Neuronal stem cell (in vitro differentiated cells): ENCODE results near the gene ADAMTSL1.

Source experiments
- DNase-seq: peaks from one replicate; pipeline ENCODE4 v3.0.0-alpha.2; 2013; ENCODE audit warnings: low spot score
- H2AFZ ChIP-seq: one replicate; pipeline ENCODE4 v1.6.1; 2013; ENCODE audit warnings: mild to moderate bottlenecking, low read length, inconsistent platforms
- H2AK5ac ChIP-seq: 2 replicates; pipeline ENCODE4 v1.6.1; 2013; ENCODE audit warnings: low read depth, mild to moderate bottlenecking, inconsistent platforms, low read length, moderate library complexity, mixed read lengths
- H2BK120ac ChIP-seq: 2 replicates; pipeline ENCODE4 v1.6.1; 2013; ENCODE audit warnings: low read depth, mild to moderate bottlenecking, inconsistent platforms, low read length, moderate library complexity, mixed read lengths
- H2BK12ac ChIP-seq: one replicate; pipeline ENCODE4 v1.6.1; 2013; ENCODE audit warnings: low read length, inconsistent platforms
- H2BK15ac ChIP-seq: 2 replicates; pipeline ENCODE4 v1.6.1; 2013; ENCODE audit warnings: mild to moderate bottlenecking, low read length, inconsistent platforms, mixed read lengths
- H2BK5ac ChIP-seq: one replicate; pipeline ENCODE4 v1.6.1; 2013; ENCODE audit warnings: inconsistent platforms, mild to moderate bottlenecking, low read length, moderate library complexity
- H3K14ac ChIP-seq: one replicate; pipeline ENCODE4 v1.6.1; 2013; ENCODE audit warnings: low read length, inconsistent platforms
- H3K18ac ChIP-seq: 2 replicates; pipeline ENCODE4 v1.6.1; 2013; ENCODE audit warnings: low read length, inconsistent platforms
- H3K23ac ChIP-seq: 2 replicates; pipeline ENCODE4 v1.6.1; 2013; ENCODE audit warnings: low read depth, mild to moderate bottlenecking, mixed read lengths, low read length, inconsistent platforms; ENCODE audit not compliant: poor library complexity
- H3K27ac ChIP-seq: replicated peaks from 3 replicates; pipeline ENCODE4 v1.5.1; 2013; ENCODE audit warnings: low read length, inconsistent platforms
- H3K27me3 ChIP-seq, 3 experiments: 2 replicates each; pipeline ENCODE4 v1.6.1; 2013; ENCODE audit warnings: low read length in 3 of 3, mild to moderate bottlenecking in 2 of 3, inconsistent platforms in 1 of 3, low read depth in 1 of 3, mixed read lengths in 1 of 3, moderate library complexity in 1 of 3; ENCODE audit not compliant: control insufficient read depth in 3 of 3, insufficient read depth in 3 of 3
- H3K36me3 ChIP-seq, 2 donors: replicated peaks in 1 of 2; 2 replicates each; pipeline ENCODE4 v1.6.1; 2013; ENCODE audit warnings: low read length in 2 of 2; ENCODE audit not compliant: control insufficient read depth in 2 of 2, insufficient read depth in 2 of 2
- H3K4ac ChIP-seq: 2 replicates; pipeline ENCODE4 v1.6.1; 2013; ENCODE audit warnings: inconsistent platforms, mild to moderate bottlenecking, low read length, moderate library complexity
- H3K4me1 ChIP-seq, 2 donors: 1 replicate in 1 of 2; 2 replicates in 1 of 2; pipeline ENCODE4 v1.6.1; 2013; ENCODE audit warnings: low read length in 2 of 2, low read depth in 1 of 2; ENCODE audit not compliant: control insufficient read depth in 2 of 2, insufficient read depth in 1 of 2
- H3K4me2 ChIP-seq: one replicate; pipeline ENCODE4 v1.6.1; 2013; ENCODE audit warnings: mild to moderate bottlenecking, low read length, inconsistent platforms; ENCODE audit not compliant: insufficient read depth, poor library complexity, severe bottlenecking
- H3K4me3 ChIP-seq, 2 donors: 2 replicates each; pipeline ENCODE4 v1.5.1; 2013; ENCODE audit warnings: low read length in 2 of 2, mild to moderate bottlenecking in 2 of 2, inconsistent platforms in 1 of 2, moderate library complexity in 1 of 2
- H3K79me1 ChIP-seq: one replicate; pipeline ENCODE4 v1.6.1; 2013; ENCODE audit warnings: low read depth, mild to moderate bottlenecking, inconsistent platforms, low read length, moderate library complexity
- H3K9ac ChIP-seq: one replicate; pipeline ENCODE4 v1.6.1; 2013; ENCODE audit warnings: mild to moderate bottlenecking, low read depth, low read length, inconsistent platforms; ENCODE audit not compliant: poor library complexity
- H3K9me3 ChIP-seq, 2 donors: replicated peaks in 1 of 2; 2 replicates each; pipeline versions ENCODE3 to v1.6.1; 2013; ENCODE audit warnings: low read length in 2 of 2, mild to moderate bottlenecking in 2 of 2, inconsistent platforms in 1 of 2, low read depth in 1 of 2, mixed read lengths in 1 of 2, moderate library complexity in 1 of 2; ENCODE audit not compliant: control insufficient read depth in 2 of 2, insufficient read depth in 1 of 2
- H4K8ac ChIP-seq: one replicate; pipeline ENCODE4 v1.6.1; 2013; ENCODE audit warnings: low read depth, mild to moderate bottlenecking, inconsistent platforms, low read length, moderate library complexity
- H4K91ac ChIP-seq: one replicate; pipeline ENCODE4 v1.6.1; 2013; ENCODE audit warnings: low read length, low read depth, mild to moderate bottlenecking, inconsistent platforms; ENCODE audit not compliant: poor library complexity
- WGBS, 2 donors: extraction: QIAGEN DNeasy Blood & Tissue Kit; methylation state at CpG; one replicate each; pipeline ENCODE4 v1.1.7; 2013; ENCODE audit warnings: missing lambda C conversion rate in 2 of 2, mixed read lengths in 1 of 2; ENCODE audit not compliant: insufficient read length in 2 of 2, insufficient replicate concordance in 1 of 2; ENCODE audit errors: extremely low coverage in 2 of 2; 5-methylcytosine and 5-hydroxymethylcytosine counted together

The ADAMTSL1 gene

DNA sequence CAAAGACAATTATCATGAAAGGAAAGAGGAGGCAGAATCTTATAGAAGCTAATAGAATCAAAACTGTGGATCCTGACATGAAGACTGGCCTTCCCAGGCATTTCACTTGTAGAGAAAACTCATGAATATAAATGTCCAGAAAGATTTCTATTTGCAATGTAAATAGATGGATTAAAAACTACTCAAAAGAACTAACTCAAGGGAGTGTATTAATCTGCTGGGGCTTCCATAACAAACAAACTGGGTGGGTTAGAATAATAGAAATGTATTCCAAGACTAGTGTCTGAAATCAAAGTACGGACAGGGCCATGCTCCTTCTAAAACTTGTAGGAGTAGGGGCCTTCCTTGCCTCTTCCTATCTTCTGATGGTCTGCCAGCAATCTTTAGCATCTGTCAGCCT, 267.4 kb downstream of the ADAMTSL1 start:
- H3K4ac ChIP-seq, result no peak overlapping the region
- no peak overlapping the region for H2AK5ac ChIP-seq
- no peak overlapping the region for H2BK12ac ChIP-seq
- no peak overlapping the region for H3K18ac ChIP-seq
- H3K79me1 ChIP-seq, result no peaks in the 10 kb centered on the region
- H4K91ac ChIP-seq, result no peak overlapping the region
- no CpG with 5 or more reads among the region's 1 CpG for WGBS, 2 donors
- H3K36me3 ChIP-seq, result no peaks in the 10 kb centered on the region
- no peak overlapping the region for H2AFZ ChIP-seq
- no peak overlapping the region for H3K23ac ChIP-seq
- no peak overlapping the region for H3K4me3 ChIP-seq
- H3K9ac ChIP-seq, result no peak overlapping the region
- no peaks in the 10 kb centered on the region for H3K27me3 ChIP-seq
- H4K8ac ChIP-seq, result no peak overlapping the region
- H3K14ac ChIP-seq, result no peak overlapping the region
- H2BK120ac ChIP-seq, result no peak overlapping the region
- no peaks in the 10 kb centered on the region for H3K9me3 ChIP-seq
- DNase-seq, result no peak
- peaks cover 8 to 28% of the 10 kb centered on the region in 2 donors for H3K4me1 ChIP-seq
- no peak overlapping the region for H3K27ac ChIP-seq
- H2BK5ac ChIP-seq, result no peak overlapping the region
- H2BK15ac ChIP-seq, result no peak overlapping the region
- H3K4me2 ChIP-seq, result no peak overlapping the region

DNA sequence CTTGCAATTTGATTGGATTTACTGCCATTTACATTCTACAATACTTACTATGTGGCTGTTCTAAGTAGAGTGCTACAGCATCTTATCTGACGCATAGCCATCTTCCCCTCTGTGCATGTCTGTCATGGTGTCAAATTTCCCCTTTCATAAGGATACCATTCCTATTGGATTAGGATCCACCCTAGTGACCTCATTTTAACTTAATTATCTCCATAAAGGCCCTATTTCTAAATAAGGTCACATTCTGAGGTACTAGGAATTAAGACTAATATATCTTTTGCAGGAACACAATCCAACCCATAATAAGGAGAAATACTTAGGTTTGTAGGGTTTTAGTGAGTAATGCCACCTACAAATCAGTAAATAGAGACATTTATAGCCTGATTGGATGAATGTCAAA, 268.0 kb downstream of the ADAMTSL1 start:
- no peak overlapping the region for H2AFZ ChIP-seq
- no peak overlapping the region for H3K27ac ChIP-seq
- H2BK120ac ChIP-seq, result no peak overlapping the region
- no peaks in the 10 kb centered on the region for H3K36me3 ChIP-seq
- no peaks in the 10 kb centered on the region for H3K79me1 ChIP-seq
- no peak overlapping the region for H4K91ac ChIP-seq
- H3K27me3 ChIP-seq, result no peaks in the 10 kb centered on the region
- DNase-seq, result no peak
- H4K8ac ChIP-seq, result no peak overlapping the region
- H2BK15ac ChIP-seq, result no peak overlapping the region
- no peak overlapping the region for H2BK12ac ChIP-seq
- no peak overlapping the region for H3K23ac ChIP-seq
- peaks cover 8 to 32% of the 10 kb centered on the region in 2 donors for H3K4me1 ChIP-seq
- H3K9me3 ChIP-seq, result no peaks in the 10 kb centered on the region
- H3K9ac ChIP-seq, result no peak overlapping the region
- H2BK5ac ChIP-seq, result no peak overlapping the region
- no peak overlapping the region for H3K4ac ChIP-seq
- H3K4me3 ChIP-seq, result no peak overlapping the region
- no peak overlapping the region for H3K14ac ChIP-seq
- no peak overlapping the region for H3K18ac ChIP-seq
- no CpG with 5 or more reads among the region's 1 CpG for WGBS, 2 donors
- H2AK5ac ChIP-seq, result no peak overlapping the region
- H3K4me2 ChIP-seq, result no peak overlapping the region

DNA sequence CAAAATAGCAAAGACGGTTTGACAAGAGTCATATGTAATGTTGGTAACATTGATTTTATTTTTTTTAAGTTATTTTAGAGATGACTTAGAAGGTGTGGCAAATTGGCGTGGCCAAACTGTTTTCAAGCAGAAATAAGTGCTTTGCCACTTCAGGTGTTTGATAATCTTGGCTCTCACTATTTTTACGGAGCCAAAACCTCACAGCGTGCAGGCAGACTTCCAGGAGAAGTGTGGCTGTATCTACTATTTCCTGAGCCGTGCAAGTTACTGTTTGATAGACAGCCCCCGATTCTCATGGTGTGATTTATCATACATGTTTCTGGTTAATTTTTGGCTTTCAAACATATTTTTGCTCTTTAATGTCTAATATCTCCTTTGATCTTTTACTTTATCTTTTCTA, 269.5 kb downstream of the ADAMTSL1 start:
- H4K91ac ChIP-seq, result no peak overlapping the region
- no peak overlapping the region for H4K8ac ChIP-seq
- H3K27ac ChIP-seq, result no peak overlapping the region

DNA sequence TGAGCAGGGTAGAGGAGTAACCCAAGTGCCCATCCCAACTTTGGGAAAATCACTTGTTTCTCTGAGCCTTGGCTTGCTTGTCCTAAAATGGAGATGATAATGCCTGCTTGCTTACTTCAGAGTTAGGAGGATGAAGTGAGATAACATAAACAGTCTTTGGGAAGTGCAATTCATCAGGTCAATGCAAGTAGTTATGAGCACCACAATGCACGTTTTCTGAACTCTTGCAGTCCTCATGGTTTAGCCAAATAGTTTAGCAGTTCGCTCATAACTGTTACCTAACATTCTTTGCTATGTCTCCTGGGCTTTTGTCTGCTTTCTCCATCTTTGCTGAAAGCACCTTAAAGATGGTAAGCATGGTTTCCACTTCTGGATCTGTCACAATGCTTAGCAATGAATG, 270.0 kb downstream of the ADAMTSL1 start:
- Histone ChIP-seq H3K4me3 (no peak overlapping the region), H3K36me3 (no peaks in the 10 kb centered on the region)
- no CpG with 5 or more reads among the region's 2 CpGs for WGBS, 2 donors

More for the DNA sequence above, 269.5 kb downstream of the ADAMTSL1 start:
- H3K4ac ChIP-seq, result no peak overlapping the region
- no peak overlapping the region for H2BK120ac ChIP-seq
- no peak overlapping the region for H3K18ac ChIP-seq
- H3K23ac ChIP-seq, result no peak overlapping the region
- no peak for DNase-seq
- no peak overlapping the region for H3K4me2 ChIP-seq
- H3K4me1 ChIP-seq, result peaks cover 10 to 32% of the 10 kb centered on the region in 2 donors
- no peak overlapping the region for H2AK5ac ChIP-seq
- no peak overlapping the region for H2BK5ac ChIP-seq
- no peaks in the 10 kb centered on the region for H3K27me3 ChIP-seq
- H3K9me3 ChIP-seq, result no peaks in the 10 kb centered on the region
- no peak overlapping the region for H3K9ac ChIP-seq
- H2BK12ac ChIP-seq, result no peak overlapping the region
- H3K79me1 ChIP-seq, result no peaks in the 10 kb centered on the region
- no peak overlapping the region for H2AFZ ChIP-seq
- no peak overlapping the region for H2BK15ac ChIP-seq
- no peak overlapping the region for H3K4me3 ChIP-seq
- no CpG with 5 or more reads among the region's 6 CpGs for WGBS, 2 donors
- H3K36me3 ChIP-seq, result no peaks in the 10 kb centered on the region
- no peak overlapping the region for H3K14ac ChIP-seq

More for the DNA sequence above, 270.0 kb downstream of the ADAMTSL1 start:
- H3K27me3 ChIP-seq, result peaks cover 0 to 3% (median 0%) of the 10 kb centered on the region in 3 experiments
- no peak overlapping the region for H3K23ac ChIP-seq
- H2BK15ac ChIP-seq, result no peak overlapping the region
- no peak overlapping the region for H2BK12ac ChIP-seq
- H3K27ac ChIP-seq, result no peak overlapping the region
- H2AFZ ChIP-seq, result no peak overlapping the region
- no peak overlapping the region for H4K8ac ChIP-seq
- H3K4ac ChIP-seq, result no peak overlapping the region
- no peak for DNase-seq
- H3K14ac ChIP-seq, result no peak overlapping the region
- H2AK5ac ChIP-seq, result no peak overlapping the region
- no peak overlapping the region for H4K91ac ChIP-seq
- no peaks in the 10 kb centered on the region for H3K9me3 ChIP-seq
- H3K4me1 ChIP-seq, result peaks cover 10 to 28% of the 10 kb centered on the region in 2 donors
- no peak overlapping the region for H3K9ac ChIP-seq
- no peak overlapping the region for H2BK5ac ChIP-seq
- no peak overlapping the region for H3K18ac ChIP-seq
- no peak overlapping the region for H2BK120ac ChIP-seq
- no peaks in the 10 kb centered on the region for H3K79me1 ChIP-seq
- no peak overlapping the region for H3K4me2 ChIP-seq
